ENCODE measurements around the gene C12orf57. TPM values are rescaled to one million over a fixed set of nuclear protein-coding genes. Genes with fewer than 3 reads are reported as not detected.

The C12orf57 gene
- total RNA-seq, 1 donor from 2014 or later = 236 TPM

DNA sequence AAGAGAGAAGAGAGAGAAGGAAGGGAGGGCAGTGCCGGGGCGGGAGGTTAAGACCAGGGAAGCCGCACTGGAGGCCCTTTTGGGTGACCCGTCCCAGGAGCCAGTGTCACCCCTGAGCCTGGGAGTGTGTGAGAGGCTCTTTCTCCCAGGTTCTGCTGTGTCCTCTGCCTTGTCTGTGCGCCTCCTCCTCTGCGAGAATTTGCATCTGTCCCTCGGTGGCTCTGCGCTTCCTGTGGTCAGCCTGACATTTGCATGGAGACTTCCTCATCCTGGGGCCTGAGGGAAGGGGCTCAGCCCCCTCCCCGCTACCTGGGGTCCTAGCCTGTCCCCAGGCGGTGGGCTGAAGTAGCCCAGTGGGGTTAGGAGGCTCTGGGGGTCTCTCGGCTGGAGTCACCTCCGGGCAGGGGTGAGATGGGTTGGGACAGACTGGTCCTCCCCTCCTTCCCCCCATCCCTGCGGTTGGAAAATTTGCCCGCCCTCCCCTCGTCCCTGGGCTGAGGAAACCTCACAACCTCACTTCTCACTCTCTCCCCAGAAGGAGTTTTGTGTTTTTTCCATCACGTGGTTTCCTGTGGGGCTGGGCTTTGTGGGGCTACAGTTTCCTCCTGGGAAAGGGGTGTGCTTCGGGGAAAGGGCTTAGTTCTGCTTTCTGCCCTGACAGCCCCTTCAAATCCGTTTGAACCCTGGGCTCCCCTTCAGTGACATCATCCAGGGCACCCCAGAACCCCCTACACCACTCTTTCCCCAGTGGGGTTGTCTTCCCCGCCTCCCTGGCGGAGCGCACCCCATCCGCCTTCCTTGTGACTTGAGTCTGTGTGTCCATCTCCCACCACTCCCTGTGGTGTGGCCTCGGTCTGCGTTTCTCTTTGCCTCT lies 9.9 kb downstream of the C12orf57 start:
- DNase-seq (ENCODE audit: low read depth) = no peak
- Histone ChIP-seq H3K27me3 (ENCODE audit: control insufficient read depth, insufficient read depth, low read length) (no peaks in the 10 kb centered on the region), H3K4me3 (ENCODE audit: low read depth, low read length) (no peak overlapping the region), H3K36me3 (ENCODE audit: control insufficient read depth, insufficient read depth, low read length) (no peaks in the 10 kb centered on the region)
- TF ChIP-seq, protein P1, sequence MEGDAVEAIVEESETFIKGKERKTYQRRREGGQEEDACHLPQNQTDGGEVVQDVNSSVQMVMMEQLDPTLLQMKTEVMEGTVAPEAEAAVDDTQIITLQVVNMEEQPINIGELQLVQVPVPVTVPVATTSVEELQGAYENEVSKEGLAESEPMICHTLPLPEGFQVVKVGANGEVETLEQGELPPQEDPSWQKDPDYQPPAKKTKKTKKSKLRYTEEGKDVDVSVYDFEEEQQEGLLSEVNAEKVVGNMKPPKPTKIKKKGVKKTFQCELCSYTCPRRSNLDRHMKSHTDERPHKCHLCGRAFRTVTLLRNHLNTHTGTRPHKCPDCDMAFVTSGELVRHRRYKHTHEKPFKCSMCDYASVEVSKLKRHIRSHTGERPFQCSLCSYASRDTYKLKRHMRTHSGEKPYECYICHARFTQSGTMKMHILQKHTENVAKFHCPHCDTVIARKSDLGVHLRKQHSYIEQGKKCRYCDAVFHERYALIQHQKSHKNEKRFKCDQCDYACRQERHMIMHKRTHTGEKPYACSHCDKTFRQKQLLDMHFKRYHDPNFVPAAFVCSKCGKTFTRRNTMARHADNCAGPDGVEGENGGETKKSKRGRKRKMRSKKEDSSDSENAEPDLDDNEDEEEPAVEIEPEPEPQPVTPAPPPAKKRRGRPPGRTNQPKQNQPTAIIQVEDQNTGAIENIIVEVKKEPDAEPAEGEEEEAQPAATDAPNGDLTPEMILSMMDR (IDR thresholded peaks at IDR 0.05; ENCODE audit: insufficient read depth, low read length, poor library complexity, severe bottlenecking) = no peak

DNA sequence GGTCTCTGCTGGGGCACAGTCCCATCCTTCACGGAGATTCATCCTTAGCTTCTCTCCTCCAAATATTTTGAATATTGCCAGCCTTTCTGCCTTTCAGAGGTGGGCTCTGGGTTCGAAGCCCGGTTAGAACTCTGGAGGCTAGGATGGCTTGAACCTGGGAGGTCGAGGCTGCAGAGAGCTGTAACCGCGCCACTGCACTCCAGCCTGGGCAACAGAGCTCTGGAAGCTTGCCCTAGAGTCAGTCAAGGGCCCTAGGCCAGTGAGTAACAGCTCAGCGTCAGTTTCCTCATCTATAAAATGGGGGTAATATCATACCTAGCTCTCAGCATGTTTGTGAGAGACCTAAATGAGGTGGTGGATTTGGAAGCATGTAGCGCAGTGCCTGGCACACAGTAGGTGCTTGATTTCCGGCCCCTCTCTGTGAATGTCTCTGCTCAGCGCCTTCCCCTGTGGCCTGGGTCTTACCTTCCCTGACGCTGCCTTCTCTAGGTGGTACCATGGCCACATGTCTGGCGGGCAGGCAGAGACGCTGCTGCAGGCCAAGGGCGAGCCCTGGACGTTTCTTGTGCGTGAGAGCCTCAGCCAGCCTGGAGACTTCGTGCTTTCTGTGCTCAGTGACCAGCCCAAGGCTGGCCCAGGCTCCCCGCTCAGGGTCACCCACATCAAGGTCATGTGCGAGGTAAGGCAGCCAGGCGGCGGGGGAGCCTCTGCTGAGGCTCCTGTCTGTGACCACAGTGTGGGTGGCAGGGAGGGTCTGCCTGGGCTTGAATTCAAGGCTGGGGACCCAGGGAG lies 10.7 kb downstream of the C12orf57 start:
- Histone ChIP-seq H3K36me3 (ENCODE audit: control insufficient read depth, insufficient read depth, low read length) (no peaks in the 10 kb centered on the region), H3K4me3 (ENCODE audit: low read depth, low read length) (no peak overlapping the region), H3K27me3 (ENCODE audit: control insufficient read depth, insufficient read depth, low read length) (no peaks in the 10 kb centered on the region)
- no peak for DNase-seq (ENCODE audit: low read depth)
- TF ChIP-seq, protein P1 (IDR thresholded peaks at IDR 0.05; ENCODE audit: insufficient read depth, low read length, poor library complexity, severe bottlenecking) = no peak

DNA sequence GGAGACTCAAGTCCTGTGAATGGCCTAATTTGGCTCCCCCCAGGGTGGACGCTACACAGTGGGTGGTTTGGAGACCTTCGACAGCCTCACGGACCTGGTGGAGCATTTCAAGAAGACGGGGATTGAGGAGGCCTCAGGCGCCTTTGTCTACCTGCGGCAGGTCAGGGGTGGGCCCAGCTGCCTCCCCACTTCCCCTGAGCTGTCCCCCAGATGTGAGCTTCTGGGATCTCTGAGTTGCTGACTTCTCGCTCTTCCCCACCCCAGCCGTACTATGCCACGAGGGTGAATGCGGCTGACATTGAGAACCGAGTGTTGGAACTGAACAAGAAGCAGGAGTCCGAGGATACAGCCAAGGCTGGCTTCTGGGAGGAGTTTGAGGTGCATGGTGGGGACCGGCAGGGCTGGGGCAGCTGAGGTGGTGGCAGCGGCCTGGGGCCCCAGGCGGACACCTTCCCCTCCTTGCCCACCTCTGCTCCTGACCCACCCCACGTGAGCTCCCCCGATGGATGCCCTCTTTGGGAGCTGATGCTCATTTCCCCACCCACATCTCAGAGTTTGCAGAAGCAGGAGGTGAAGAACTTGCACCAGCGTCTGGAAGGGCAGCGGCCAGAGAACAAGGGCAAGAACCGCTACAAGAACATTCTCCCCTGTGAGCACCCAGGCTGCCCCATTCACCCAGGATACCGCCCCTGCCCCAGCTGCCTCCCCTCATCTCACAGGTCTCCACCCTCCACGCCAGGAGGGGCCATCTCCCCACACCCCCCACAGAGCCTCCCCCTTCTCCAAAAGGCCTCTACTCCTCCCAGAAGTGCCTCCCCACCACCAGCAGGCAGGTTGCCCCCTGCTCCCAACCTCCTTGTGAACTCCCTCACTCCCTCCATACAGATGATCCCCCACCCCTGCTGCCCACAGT lies 11.5 kb downstream of the C12orf57 start:
- no peak for DNase-seq (ENCODE audit: low read depth)
- Histone ChIP-seq H3K4me3 (ENCODE audit: low read depth, low read length) (no peak overlapping the region), H3K36me3 (ENCODE audit: control insufficient read depth, insufficient read depth, low read length) (no peaks in the 10 kb centered on the region), H3K27me3 (ENCODE audit: control insufficient read depth, insufficient read depth, low read length) (no peaks in the 10 kb centered on the region)
- TF ChIP-seq, protein P1 (IDR thresholded peaks at IDR 0.05; ENCODE audit: insufficient read depth, low read length, poor library complexity, severe bottlenecking) = no peak

DNA sequence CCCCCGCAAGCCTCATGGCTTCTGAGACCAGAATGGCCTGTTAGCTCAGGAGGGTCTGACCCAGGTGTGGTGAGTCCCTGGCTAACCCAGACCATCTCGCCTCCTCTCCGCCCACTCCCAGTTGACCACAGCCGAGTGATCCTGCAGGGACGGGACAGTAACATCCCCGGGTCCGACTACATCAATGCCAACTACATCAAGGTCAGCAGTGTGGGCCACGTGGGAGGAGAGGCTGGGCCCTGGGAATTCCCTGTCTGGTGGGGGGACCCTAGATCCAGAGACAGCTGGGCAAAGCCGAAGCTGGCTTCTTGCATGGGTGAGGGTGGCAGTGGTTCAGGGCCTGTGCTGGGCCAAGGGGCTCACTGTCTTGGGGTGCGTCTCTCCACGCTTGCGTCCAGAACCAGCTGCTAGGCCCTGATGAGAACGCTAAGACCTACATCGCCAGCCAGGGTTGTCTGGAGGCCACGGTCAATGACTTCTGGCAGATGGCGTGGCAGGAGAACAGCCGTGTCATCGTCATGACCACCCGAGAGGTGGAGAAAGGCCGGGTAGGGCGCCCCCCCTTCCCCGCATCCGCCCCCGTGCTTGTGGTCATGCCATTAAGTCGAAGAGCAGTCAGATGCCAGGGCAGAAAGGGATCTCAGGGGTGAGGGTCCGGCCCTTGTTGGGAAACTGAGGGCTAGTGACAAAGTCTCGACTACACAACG lies 12.4 kb downstream of the C12orf57 start:
- TF ChIP-seq, protein P1 (IDR thresholded peaks at IDR 0.05; ENCODE audit: insufficient read depth, low read length, poor library complexity, severe bottlenecking) = no peak
- no peak overlapping the region for H3K4me3 ChIP-seq (ENCODE audit: low read depth, low read length)
- H3K27me3 ChIP-seq (ENCODE audit: control insufficient read depth, insufficient read depth, low read length) = no peaks in the 10 kb centered on the region
- H3K36me3 ChIP-seq (ENCODE audit: control insufficient read depth, insufficient read depth, low read length) = no peaks in the 10 kb centered on the region
- no peak for DNase-seq (ENCODE audit: low read depth)

DNA sequence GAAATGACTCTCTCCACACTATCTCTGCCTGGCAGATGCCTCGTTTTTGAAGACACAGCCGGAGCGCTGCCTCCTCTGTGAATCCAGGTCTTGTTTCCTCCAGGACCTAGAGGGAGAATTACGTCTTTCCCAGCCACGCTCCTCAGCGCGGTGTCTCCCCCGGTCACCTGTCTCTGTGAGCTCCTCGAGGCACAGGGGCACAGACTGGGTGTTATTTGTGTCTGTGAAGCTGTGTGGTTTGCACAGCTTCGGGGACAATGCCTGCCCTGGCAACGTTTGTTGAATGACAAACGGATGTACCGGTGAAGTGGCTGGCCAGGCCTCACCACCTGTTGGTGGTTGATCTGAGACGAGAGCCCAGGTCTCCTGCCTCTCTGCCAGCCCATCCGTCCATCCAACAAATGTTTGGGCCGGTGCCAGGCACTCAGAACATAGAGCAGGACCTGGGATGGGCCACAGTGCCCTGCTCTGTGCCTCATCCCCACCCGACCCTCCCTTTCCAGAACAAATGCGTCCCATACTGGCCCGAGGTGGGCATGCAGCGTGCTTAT lies 13.4 kb downstream of the C12orf57 start:
- TF ChIP-seq, protein P1 (IDR thresholded peaks at IDR 0.05; ENCODE audit: insufficient read depth, low read length, poor library complexity, severe bottlenecking) = no peak
- no peaks in the 10 kb centered on the region for H3K27me3 ChIP-seq (ENCODE audit: control insufficient read depth, insufficient read depth, low read length)
- no peak for DNase-seq (ENCODE audit: low read depth)
- no peaks in the 10 kb centered on the region for H3K36me3 ChIP-seq (ENCODE audit: control insufficient read depth, insufficient read depth, low read length)
- no peak overlapping the region for H3K4me3 ChIP-seq (ENCODE audit: low read depth, low read length)
